ENCODE results near the gene MMP26.
A peak's percentile ranks its signal among the peaks of the same experiment; 100 is the strongest.
"Not testable (repeated sequence)": the region's sequence is repeated elsewhere in the genome, so short reads cannot be mapped to it uniquely, and the experiment has no call there.

The MMP26 gene

GRCh38 chr11:4700436-4700820 lies 4.2 kb upstream of the MMP26 start:
- Histone ChIP-seq H3K4me3 (ENCODE audit: low read depth, low read length) (no peak overlapping the region), H3K9me3 (ENCODE audit: severe bottlenecking) (no peaks in the 10 kb centered on the region), H3K27me3 (ENCODE audit: insufficient read depth, low read depth, severe bottlenecking) (peaks cover 77% of the 10 kb centered on the region), H3K27ac (no peak overlapping the region), H3K36me3 (no peaks in the 10 kb centered on the region)
- TF ChIP-seq, protein P1, sequence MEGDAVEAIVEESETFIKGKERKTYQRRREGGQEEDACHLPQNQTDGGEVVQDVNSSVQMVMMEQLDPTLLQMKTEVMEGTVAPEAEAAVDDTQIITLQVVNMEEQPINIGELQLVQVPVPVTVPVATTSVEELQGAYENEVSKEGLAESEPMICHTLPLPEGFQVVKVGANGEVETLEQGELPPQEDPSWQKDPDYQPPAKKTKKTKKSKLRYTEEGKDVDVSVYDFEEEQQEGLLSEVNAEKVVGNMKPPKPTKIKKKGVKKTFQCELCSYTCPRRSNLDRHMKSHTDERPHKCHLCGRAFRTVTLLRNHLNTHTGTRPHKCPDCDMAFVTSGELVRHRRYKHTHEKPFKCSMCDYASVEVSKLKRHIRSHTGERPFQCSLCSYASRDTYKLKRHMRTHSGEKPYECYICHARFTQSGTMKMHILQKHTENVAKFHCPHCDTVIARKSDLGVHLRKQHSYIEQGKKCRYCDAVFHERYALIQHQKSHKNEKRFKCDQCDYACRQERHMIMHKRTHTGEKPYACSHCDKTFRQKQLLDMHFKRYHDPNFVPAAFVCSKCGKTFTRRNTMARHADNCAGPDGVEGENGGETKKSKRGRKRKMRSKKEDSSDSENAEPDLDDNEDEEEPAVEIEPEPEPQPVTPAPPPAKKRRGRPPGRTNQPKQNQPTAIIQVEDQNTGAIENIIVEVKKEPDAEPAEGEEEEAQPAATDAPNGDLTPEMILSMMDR (IDR thresholded peaks at IDR 0.05; ENCODE audit: low read depth, low read length): no peak
- DNase-seq: no peak

GRCh38 chr11:4704790-4705334 lies 278 bp downstream of the MMP26 start:
- Histone ChIP-seq H3K4me3 (ENCODE audit: low read depth, low read length) (no peak overlapping the region), H3K36me3 (no peaks in the 10 kb centered on the region), H3K9me3 (ENCODE audit: severe bottlenecking) (no peaks in the 10 kb centered on the region), H3K27ac (no peak overlapping the region), H3K27me3 (ENCODE audit: insufficient read depth, low read depth, severe bottlenecking) (peaks cover 81% of the 10 kb centered on the region)
- DNase-seq: no peak
- TF ChIP-seq, protein P1 (IDR thresholded peaks at IDR 0.05; ENCODE audit: low read depth, low read length): no peak

DNA sequence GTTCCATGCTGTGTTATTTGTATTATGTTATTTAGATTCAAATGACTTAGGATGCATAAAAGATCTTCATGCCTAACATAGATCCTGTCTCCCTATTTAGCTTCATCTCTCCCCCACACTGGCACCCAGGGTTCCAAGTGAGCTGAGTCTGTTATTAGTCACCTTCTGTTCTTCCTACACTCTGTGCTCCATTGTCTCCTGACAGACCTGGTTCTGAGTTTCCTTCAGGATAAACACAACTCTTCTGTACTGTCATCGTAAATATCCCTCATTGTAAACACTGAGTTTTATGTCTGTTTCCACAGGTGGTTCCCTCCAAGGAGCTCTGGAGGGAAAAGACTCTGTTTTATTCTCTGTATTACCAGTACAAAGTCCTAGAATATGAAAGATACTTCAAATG lies 8.7 kb downstream of the MMP26 start:
- no peak overlapping the region for H3K4me3 ChIP-seq (ENCODE audit: low read depth, low read length)
- H3K27ac ChIP-seq: no peak overlapping the region
- H3K9me3 ChIP-seq (ENCODE audit: severe bottlenecking): no peaks in the 10 kb centered on the region
- DNase-seq: no peak
- TF ChIP-seq, protein P1 (IDR thresholded peaks at IDR 0.05; ENCODE audit: low read depth, low read length): no peak
- peaks cover 65% of the 10 kb centered on the region for H3K27me3 ChIP-seq (ENCODE audit: insufficient read depth, low read depth, severe bottlenecking)
- H3K36me3 ChIP-seq: no peaks in the 10 kb centered on the region

GRCh38 chr11:4714300-4714699 lies 9.7 kb downstream of the MMP26 start:
- TF ChIP-seq, protein P1 (IDR thresholded peaks at IDR 0.05; ENCODE audit: low read depth, low read length): no peak
- H3K4me3 ChIP-seq (ENCODE audit: low read depth, low read length): no peak overlapping the region
- H3K36me3 ChIP-seq: no peaks in the 10 kb centered on the region
- no peaks in the 10 kb centered on the region for H3K9me3 ChIP-seq (ENCODE audit: severe bottlenecking)
- H3K27me3 ChIP-seq (ENCODE audit: insufficient read depth, low read depth, severe bottlenecking): peaks cover 68% of the 10 kb centered on the region
- no peak for DNase-seq
- no peak overlapping the region for H3K27ac ChIP-seq

- not testable (repeated sequence) for H3K9me3 ChIP-seq (ENCODE audit: severe bottlenecking); H3K4me3 ChIP-seq (ENCODE audit: low read depth, low read length); H3K36me3 ChIP-seq; DNase-seq; H3K27ac ChIP-seq
- TF ChIP-seq, protein P1 (IDR thresholded peaks at IDR 0.05; ENCODE audit: low read depth, low read length): peak; percentile 33
- H3K27me3 ChIP-seq (ENCODE audit: insufficient read depth, low read depth, severe bottlenecking): peaks cover 69% of the 10 kb centered on the region
These were observed 18.3 kb downstream of the MMP26 start for GRCh38 chr11:4722616-4723534.
